HG02610 (cell line): ENCODE data around the gene GIGYF2.

Experiments
- ATAC-seq: cut with Tn5 transposase; IDR thresholded peaks from one replicate; pipeline ENCODE4 v1.9.1; 2021; ENCODE audit warnings: mild to moderate bottlenecking, moderate library complexity; ENCODE audit not compliant: unreplicated experiment

The GIGYF2 gene

GRCh38 chr2:232750135-232750671, 53.1 kb downstream of the GIGYF2 start:
- no peak for ATAC-seq

- no peak for ATAC-seq
Measured at GRCh38 chr2:232757905-232758304, 60.8 kb downstream of the GIGYF2 start.

DNA sequence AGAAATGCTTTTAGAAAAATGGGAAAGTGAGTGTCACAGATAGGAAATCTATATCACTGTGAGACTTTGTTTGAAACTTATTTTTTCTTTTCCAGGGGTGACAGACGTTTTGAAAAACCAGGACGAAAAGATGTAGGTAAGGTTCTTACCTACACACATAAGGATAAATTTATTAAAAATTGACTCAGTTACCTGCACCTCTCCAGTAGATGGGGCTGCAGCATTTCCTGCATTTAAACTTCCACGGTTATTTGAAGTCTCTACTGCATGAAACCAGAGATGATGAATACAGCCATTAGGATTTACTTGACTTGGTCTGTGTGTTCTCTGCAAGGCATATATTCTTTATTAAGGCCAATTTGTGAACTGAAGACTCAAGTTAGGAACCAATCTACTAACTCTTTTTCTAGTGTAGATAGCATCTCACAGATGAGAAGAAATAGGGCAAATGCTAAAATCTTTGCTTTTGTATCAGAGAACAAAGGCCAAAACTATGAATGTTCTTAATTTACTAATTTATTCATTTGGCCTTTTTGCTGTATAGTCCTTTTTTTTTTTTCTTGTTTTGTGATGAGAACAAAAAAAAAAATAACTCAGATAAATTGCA, 64.3 kb downstream of the GIGYF2 start:
- ATAC-seq = no peak

DNA sequence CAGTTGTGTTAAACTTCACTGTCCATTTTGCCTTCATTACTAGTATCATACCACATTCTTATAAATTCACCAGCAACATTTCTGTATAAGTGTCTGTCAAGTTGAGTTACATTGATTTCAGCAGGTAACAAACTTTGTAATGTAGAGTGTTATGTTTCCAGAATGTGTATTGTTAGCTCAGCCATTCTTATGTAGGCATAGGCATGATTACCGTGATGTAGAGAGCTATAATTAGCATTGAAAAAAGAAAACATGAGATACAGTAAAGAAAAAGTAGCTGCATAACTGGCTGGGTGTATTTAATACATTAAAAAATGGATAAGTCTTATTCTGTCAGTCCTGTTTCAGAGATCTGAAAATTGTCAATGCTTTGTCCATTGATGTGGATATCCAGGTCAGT, 70.7 kb downstream of the GIGYF2 start:
- ATAC-seq = no peak

DNA sequence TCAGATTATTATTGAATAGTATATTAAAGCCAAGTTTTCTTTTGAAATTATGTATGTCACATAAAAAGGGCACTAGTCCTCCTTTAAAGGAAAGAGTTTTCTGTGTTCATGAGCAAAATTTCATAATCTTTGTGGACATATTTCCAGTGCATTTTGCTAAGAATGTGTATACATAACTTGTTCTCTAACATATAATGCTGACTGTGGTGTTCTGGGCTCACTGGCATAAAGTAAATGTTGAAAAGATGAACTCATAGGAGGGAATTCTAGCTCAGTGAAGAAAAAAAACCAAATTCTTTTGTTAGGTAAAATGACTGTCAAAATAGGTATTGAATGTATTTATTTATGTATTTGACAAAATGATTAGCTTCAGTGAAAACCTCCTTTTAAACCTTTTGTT, 73.1 kb downstream of the GIGYF2 start:
- ATAC-seq = no peak

- no peak for ATAC-seq
Measured at GRCh38 chr2:232771870-232772269, 74.7 kb downstream of the GIGYF2 start.

- peak; percentile 68 for ATAC-seq
Measured at GRCh38 chr2:232772531-232772930, 75.4 kb downstream of the GIGYF2 start.

GRCh38 chr2:232773815-232774214, 76.7 kb downstream of the GIGYF2 start:
- ATAC-seq = no peak

DNA sequence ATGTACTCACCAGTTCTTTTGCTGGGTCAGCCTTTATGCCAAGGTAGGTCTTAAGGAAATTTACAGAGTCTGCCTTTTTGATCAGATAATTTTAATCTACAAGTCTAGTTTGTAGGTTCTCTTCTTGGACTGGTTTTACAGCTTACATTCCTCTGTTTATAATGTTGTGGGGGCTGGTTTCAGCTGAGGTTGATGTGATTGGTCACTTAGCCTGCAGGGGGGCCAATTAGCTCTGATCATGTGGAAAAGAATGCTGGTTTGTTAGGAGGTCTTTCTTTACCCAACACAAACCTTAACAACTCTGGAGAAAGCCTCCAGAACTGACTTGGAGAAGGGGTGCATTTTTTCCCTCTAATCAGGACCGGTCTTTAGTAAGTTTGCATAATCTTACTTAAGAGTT, 79.3 kb downstream of the GIGYF2 start, which contains the start of gene KCNJ13:
Gene KCNJ13, minus strand, starts transcription at position 131 of the 400 bp plus-strand sequence. CDS start 5,203 bp downstream, outside the sequence.
- no peak for ATAC-seq

- no peak for ATAC-seq
Measured at GRCh38 chr2:232777276-232777675, 80.1 kb downstream of the GIGYF2 start.

- no peak for ATAC-seq
Measured at GRCh38 chr2:232779465-232779864, 82.3 kb downstream of the GIGYF2 start.

DNA sequence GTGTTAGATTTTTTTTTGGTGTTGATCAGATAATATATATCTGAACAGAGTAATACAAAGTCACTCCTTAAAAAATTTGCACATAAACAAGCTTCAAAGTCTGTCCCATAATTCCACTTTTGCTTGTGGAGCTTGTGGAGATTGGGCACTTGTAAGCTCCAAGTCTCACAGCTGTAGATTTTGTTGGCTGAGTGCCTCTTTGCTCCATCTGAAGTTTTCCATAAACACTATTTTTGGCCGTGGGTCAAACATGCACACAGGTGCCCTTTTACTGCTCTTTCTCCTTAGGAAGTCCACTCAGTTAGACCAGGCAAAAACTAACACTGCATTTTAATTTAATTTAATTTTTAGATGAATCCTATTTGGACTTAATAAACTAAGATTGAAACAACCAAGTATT, 82.8 kb downstream of the GIGYF2 start:
- no peak for ATAC-seq

- ATAC-seq = peak; percentile 97
Measured at GRCh38 chr2:232781765-232782164, 84.6 kb downstream of the GIGYF2 start.

- ATAC-seq = no peak
Measured at GRCh38 chr2:232783278-232783677, 86.1 kb downstream of the GIGYF2 start.

- no peak for ATAC-seq
Measured at GRCh38 chr2:232787806-232788205, 90.7 kb downstream of the GIGYF2 start.

- ATAC-seq = no peak
Measured at GRCh38 chr2:232789082-232789481, 92.0 kb downstream of the GIGYF2 start.

GRCh38 chr2:232791518-232791917, 94.4 kb downstream of the GIGYF2 start:
- ATAC-seq = no peak

DNA sequence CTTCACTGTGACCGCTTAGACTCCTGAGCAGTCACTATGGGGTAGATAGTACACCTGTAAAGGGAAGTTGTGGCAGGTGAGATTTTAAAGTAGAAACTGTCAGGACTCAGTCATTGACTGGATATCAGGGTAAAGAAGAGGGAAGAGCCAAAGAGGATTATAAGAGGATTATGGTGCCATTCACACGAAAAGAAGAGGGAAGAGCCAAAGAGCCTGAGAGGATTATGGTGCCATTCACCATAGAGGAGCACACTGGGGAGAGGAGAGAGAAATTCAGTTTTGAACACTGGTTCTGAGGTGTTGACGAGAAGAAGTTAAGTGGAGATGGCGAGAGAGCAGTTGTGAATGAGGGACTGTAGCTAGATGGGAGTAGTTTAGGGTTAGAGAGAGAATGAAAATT, 96.1 kb downstream of the GIGYF2 start:
- ATAC-seq = no peak

DNA sequence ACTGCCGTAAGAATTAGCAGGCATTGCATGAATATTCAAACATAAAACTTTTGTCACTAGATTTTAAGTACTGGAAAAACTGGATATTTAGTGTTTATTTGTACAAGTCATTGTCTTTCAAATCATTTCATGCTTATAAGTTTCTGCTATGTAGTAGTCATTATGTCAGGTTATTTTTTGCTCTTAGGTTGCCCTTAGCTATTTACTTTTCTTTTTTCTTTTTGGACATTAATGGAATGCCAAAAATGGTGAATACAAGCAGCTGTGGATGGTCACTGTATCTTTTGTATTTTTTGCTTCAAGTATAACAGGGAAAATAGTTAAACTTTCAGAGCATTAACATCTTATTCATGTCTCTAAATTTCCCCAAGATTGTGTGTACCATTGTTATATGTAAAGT, 97.8 kb downstream of the GIGYF2 start:
- ATAC-seq = no peak

GRCh38 chr2:232795920-232796319, 98.8 kb downstream of the GIGYF2 start:
- ATAC-seq = no peak

DNA sequence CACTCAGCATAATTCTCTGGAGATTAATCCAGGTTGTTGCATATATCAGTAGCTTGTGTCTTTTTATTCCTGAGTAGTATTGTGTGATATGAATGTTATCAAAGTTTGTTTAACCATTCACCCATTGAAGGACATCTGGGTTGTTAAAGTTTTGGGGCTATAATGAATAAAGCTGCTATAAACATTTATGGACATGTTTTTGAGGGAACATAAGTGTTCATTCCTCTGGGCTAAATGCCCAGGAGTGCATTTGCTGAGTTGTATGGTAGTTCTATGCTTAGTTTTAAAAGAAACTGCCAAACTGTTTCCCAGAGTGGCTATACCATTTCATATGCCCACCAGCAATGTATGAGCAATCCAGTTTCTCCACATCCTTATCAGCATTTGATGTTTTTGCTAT, 101.1 kb downstream of the GIGYF2 start:
- ATAC-seq = no peak

GRCh38 chr2:232800166-232800565, 103.0 kb downstream of the GIGYF2 start:
- ATAC-seq = no peak

- no peak for ATAC-seq
Measured at GRCh38 chr2:232802091-232802490, 105.0 kb downstream of the GIGYF2 start.
